SIG-M5 (cell line): ENCODE data around the gene BHLHE41.

Experiments
- DNase-seq: peaks from one replicate; lab custom pipeline; 2025; lab: John Stamatoyannopoulos, UW

BHLHE41 gene

GRCh38 chr12:26124446-26125399 is at the start of gene BHLHE41:
BHLHE41 (minus strand) TSS chr12:26125037; CDS start chr12:26124779, 258 bp downstream.
- DNase-seq: no peak

GRCh38 chr12:26172946-26173552 is 48.2 kb upstream of the BHLHE41 start:
- no peak for DNase-seq

GRCh38 chr12:26172539-26172938 is 47.7 kb upstream of the BHLHE41 start:
- DNase-seq: no peak

- DNase-seq: no peak
Observed at GRCh38 chr12:26172013-26172412, 47.2 kb upstream of the BHLHE41 start.

- no peak for DNase-seq
Observed at GRCh38 chr12:26164118-26164517, 39.3 kb upstream of the BHLHE41 start.

- no peak for DNase-seq
Observed at GRCh38 chr12:26162905-26163304, 38.1 kb upstream of the BHLHE41 start.

GRCh38 chr12:26162174-26162573 is 37.3 kb upstream of the BHLHE41 start:
- no peak for DNase-seq

- no peak for DNase-seq
Observed at GRCh38 chr12:26158078-26158764, 33.4 kb upstream of the BHLHE41 start.

GRCh38 chr12:26157001-26157400 is 32.2 kb upstream of the BHLHE41 start:
- DNase-seq: no peak

GRCh38 chr12:26156201-26156871 is 31.5 kb upstream of the BHLHE41 start:
- no peak for DNase-seq

GRCh38 chr12:26153421-26154154 is 28.8 kb upstream of the BHLHE41 start:
- DNase-seq: no peak

- DNase-seq: no peak
Observed at GRCh38 chr12:26152507-26153102, 27.8 kb upstream of the BHLHE41 start.

GRCh38 chr12:26150736-26151450 is 26.1 kb upstream of the BHLHE41 start:
- DNase-seq: no peak

- DNase-seq: no peak
Observed at GRCh38 chr12:26149968-26150500, 25.2 kb upstream of the BHLHE41 start.

GRCh38 chr12:26148291-26148690 is 23.5 kb upstream of the BHLHE41 start:
- no peak for DNase-seq

- no peak for DNase-seq
Observed at GRCh38 chr12:26143291-26143690, 18.5 kb upstream of the BHLHE41 start.

GRCh38 chr12:26138860-26139259 is 14.0 kb upstream of the BHLHE41 start:
- DNase-seq: no peak

- no peak for DNase-seq
Observed at GRCh38 chr12:26136688-26137087, 11.9 kb upstream of the BHLHE41 start.

GRCh38 chr12:26135571-26135970 is 10.7 kb upstream of the BHLHE41 start:
- no peak for DNase-seq

GRCh38 chr12:26135010-26135420 is 10.2 kb upstream of the BHLHE41 start:
- no peak for DNase-seq
